Measurements from ENCODE around the gene EGFLAM.

DNA sequence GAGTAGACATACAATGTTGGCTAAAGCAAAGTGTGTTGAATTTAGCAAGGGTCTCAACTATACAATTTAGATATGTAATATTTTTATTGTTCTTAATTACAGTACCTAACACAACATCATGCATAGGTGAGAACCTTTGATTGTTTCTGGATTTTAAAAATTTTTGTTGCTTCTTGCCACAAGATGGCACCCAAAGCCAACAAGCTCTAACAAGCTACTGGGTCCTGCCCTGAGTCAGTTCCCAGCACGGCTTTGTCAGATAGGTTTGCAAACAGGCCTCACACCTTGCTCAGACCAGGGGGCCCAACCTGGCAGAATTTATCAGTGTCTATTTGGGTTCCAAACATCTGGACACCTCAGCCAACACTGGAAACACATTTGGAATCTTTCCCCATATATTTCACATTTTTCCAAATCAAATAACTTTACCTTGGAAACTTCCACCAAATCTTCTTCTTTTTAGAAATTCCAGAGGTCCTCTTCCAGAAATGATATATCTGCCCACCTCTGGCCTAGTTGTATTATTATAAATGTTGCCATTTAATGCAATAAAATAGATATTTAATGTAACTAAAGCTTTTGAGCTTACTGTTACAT is 49.5 kb upstream of the EGFLAM start:
- TF ChIP-seq, protein P1, sequence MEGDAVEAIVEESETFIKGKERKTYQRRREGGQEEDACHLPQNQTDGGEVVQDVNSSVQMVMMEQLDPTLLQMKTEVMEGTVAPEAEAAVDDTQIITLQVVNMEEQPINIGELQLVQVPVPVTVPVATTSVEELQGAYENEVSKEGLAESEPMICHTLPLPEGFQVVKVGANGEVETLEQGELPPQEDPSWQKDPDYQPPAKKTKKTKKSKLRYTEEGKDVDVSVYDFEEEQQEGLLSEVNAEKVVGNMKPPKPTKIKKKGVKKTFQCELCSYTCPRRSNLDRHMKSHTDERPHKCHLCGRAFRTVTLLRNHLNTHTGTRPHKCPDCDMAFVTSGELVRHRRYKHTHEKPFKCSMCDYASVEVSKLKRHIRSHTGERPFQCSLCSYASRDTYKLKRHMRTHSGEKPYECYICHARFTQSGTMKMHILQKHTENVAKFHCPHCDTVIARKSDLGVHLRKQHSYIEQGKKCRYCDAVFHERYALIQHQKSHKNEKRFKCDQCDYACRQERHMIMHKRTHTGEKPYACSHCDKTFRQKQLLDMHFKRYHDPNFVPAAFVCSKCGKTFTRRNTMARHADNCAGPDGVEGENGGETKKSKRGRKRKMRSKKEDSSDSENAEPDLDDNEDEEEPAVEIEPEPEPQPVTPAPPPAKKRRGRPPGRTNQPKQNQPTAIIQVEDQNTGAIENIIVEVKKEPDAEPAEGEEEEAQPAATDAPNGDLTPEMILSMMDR (IDR thresholded peaks at IDR 0.05), result peak in 1 of 3 experiments; percentile 32
- TF ChIP-seq POLR2AphosphoS5 (IDR thresholded peaks at IDR 0.05), result no peak

Data from esophagus muscularis mucosa (tissue), 3 donors.